CD4-positive, alpha-beta T cell treated with Interleukin-4 for 4 hours (primary cell): Measurements from ENCODE around the gene GADD45G.
A peak's percentile ranks its signal among the peaks of the same experiment; 100 is the strongest.

ENCODE experiments used
- DNase-seq: peaks from one replicate; pipeline ENCODE4 v3.0.0-alpha.2; 2020

Gene GADD45G, protein sequence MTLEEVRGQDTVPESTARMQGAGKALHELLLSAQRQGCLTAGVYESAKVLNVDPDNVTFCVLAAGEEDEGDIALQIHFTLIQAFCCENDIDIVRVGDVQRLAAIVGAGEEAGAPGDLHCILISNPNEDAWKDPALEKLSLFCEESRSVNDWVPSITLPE

DNA sequence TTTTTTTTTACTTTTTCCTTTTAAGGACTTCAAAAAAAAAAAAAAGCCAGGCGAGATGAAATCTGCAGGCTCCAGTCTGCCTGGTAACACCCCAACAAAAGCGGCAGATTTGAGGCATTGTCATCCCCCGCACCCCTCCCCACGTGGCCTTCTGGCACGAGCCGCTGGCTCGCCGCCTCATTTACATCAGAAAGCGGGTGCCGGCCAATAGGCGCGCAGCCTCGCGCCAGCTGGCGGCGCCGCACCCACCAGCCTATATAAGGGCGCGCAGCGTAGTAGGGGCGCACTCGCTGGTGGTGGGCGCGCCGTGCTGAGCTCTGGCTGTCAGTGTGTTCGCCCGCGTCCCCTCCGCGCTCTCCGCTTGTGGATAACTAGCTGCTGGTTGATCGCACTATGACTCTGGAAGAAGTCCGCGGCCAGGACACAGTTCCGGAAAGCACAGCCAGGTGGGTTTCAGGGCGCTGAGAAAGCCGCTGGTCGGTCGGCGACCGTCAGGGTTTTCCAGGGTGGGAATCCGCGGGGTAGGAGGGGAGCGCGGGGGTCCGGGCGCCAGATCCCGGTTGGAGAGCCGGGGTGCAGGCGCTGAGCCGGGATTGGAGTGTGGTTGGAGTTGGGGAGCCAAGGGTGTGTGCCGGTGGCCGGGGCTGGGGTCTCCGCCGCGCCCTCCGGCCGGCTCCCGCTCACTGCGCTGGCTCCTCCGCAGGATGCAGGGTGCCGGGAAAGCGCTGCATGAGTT is at the start of gene GADD45G:
GADD45G (plus strand) TSS at position 284 of the 736 bp plus-strand sequence; CDS start at position 394, 110 bp downstream.
- DNase-seq: peak; percentile 96

GRCh38 chr9:89555036-89555415 is 49.8 kb upstream of the GADD45G start:
- DNase-seq: no peak

DNA sequence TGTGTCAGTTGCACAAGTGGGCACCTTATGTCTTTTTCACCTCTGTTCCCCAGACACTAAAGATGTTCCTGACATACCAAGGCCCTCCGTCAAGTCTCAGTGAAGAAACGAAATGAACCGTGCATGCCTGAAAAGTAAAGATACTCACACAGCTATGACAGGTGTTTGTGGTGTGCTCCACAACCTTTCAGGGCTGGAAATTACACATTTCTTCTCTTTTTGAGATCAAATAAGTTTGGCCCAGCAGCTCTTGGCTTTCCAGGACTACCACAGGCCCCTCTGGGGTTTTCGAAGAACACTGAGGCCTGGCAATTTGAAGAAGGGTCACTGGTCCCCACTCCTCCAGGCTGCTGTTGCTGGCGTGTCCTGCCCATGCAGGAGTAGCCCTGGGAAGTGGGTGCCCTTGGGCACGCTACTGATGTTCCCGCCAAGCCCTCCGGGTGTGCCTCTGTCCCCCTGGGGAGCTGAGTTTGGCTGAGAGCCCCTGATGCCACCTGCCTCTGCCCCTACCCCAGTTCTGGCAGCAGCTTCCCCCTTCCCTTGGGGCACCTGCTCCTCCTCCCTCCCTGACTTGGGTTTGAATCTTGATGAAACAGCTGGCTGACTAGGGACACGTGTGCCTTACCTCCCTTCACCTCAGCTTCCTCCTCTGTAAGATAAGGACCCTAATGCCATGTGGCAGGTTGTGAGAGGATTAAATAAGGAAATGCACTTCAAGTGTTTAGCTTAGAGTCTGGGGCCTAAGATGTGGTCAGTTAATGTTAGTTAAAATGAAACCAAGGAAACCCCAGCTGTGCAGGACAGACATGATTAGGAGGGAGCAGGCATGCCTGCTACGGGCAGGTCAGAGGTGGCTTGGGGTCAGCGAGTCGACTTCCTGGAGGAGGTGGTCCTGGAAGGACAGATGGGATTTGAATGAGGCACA is 49.1 kb upstream of the GADD45G start:
- no peak for DNase-seq

DNA sequence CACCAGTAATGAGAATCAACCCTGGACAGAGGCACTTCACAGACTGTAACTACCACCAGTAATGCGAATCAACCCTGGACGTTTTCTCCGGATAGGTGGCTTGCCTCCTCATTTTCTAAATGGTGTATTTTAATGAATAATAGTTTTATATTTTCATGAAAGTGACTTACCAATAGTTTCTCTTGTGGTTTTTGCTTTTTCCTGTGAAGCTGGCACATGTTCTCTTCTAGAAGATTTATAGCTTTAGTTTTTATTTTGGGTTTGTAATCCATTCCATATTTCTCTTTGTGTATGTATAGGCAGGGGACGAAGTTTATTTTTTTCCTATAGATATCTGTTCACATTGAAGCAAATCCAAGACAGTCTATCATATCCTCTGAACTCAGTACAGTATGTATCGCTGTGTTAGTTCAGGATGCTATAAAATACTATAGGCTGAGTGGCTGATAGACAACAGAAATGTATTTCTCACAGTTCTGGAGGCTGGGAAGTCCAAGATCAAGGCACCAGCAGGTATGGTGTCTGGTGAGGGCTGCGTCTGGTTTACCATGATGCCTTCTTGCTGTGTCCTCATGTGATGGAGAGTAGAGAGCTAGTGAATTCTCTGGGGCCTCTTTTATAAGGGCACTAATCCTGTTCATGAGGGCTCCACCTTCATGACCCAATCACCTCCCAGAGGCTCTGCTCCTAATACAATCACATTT is 46.5 kb upstream of the GADD45G start:
- no peak for DNase-seq

DNA sequence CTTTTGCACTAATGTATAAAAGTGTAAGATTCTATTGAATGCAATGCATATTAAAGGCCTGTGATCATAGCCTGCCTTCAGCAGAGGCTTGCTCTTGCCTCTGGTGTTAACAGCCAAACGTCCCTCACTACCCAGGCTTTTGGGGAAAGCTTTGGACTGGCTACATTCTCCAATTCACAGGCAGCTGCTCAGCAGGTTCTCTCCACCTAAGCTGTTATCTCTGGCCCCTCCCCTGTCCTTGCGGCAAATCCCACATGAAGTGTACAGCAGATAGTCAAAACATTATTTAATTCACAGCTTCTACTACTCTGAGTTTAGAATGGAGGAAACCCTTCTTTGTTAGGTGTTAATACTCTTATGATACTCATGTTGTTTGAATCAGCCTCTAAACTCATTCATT is 45.9 kb upstream of the GADD45G start:
- DNase-seq: no peak

DNA sequence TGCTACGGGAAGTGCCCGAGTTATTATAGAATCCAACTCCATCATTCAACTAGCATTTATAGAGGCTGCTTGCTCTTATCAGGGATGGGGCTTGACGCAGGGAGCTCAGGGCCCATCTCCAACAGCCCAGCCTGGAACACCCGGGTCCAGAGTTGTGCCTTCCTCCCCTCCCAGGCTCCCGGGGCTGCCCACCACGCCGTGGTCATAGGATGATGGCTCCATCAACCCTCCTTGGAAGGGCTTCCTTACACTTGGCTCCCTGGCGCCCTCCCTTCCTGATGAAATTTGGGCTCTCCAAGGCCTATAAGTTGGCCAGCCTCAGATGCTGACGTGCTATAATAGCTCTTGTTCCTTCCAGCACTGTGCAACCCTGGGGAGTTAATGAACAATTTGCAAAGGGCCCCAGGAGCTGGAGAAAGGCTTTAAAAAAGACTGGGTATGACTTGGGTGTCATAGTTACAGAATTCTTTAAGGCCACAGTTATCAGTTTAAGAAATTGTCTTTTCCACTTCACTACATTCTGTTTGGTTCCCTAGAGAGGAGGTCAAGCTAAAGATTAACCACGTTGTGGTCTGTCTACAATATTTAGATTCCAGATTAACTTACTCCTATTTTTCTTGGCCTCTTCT is 42.5 kb upstream of the GADD45G start:
- DNase-seq: no peak

- DNase-seq: no peak
Observed at GRCh38 chr9:89563571-89564345, 41.1 kb upstream of the GADD45G start.

- no peak for DNase-seq
Observed at GRCh38 chr9:89564346-89564878, 40.4 kb upstream of the GADD45G start.

- DNase-seq: no peak
Observed at GRCh38 chr9:89567649-89568048, 37.2 kb upstream of the GADD45G start.

- DNase-seq: no peak
Observed at GRCh38 chr9:89574309-89574708, 30.5 kb upstream of the GADD45G start.

GRCh38 chr9:89576404-89576839 is 28.4 kb upstream of the GADD45G start:
- peak; percentile 63 for DNase-seq

DNA sequence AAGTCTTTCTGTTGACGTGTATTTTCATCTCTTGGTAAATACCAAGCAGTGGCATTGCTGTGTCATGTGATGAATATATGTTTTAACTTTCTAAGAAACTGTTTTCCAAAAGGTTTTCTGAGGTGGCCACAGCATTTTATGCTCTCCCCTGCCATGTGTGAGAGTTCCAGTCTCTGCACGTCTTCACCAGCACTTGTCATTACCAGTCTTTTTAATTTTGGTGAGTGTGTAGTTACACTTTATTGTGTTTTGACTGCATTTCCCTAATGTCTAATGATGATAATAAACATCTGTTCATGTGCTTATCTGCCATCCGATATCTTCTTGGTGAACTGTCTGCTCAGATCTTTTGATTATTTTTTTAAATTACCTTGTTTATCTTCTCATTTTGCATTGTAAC is 27.4 kb upstream of the GADD45G start:
- DNase-seq: no peak

- peak; percentile 14 for DNase-seq
Observed at GRCh38 chr9:89579741-89580385, 24.9 kb upstream of the GADD45G start.

DNA sequence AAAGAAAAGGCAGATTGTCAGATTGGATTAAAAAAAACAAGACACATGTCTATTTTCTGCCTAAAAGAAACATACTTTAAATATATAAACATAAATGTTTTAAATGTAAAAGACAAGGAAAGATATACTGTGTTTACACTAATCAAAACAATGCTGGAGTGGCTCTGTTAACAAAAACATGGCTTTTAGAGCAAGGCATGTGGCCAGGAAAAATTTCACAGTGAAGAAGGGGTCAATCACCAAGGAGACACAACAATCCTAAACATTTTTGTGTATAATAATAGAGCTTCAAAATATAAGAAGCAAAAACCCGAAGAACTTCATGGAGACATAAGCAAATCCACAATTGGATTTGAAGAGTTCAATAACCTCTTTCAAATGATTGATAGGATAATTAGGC is 18.5 kb upstream of the GADD45G start:
- DNase-seq: no peak

GRCh38 chr9:89588271-89588879 is 16.4 kb upstream of the GADD45G start:
- DNase-seq: no peak

- no peak for DNase-seq
Observed at GRCh38 chr9:89590415-89590814, 14.4 kb upstream of the GADD45G start.

DNA sequence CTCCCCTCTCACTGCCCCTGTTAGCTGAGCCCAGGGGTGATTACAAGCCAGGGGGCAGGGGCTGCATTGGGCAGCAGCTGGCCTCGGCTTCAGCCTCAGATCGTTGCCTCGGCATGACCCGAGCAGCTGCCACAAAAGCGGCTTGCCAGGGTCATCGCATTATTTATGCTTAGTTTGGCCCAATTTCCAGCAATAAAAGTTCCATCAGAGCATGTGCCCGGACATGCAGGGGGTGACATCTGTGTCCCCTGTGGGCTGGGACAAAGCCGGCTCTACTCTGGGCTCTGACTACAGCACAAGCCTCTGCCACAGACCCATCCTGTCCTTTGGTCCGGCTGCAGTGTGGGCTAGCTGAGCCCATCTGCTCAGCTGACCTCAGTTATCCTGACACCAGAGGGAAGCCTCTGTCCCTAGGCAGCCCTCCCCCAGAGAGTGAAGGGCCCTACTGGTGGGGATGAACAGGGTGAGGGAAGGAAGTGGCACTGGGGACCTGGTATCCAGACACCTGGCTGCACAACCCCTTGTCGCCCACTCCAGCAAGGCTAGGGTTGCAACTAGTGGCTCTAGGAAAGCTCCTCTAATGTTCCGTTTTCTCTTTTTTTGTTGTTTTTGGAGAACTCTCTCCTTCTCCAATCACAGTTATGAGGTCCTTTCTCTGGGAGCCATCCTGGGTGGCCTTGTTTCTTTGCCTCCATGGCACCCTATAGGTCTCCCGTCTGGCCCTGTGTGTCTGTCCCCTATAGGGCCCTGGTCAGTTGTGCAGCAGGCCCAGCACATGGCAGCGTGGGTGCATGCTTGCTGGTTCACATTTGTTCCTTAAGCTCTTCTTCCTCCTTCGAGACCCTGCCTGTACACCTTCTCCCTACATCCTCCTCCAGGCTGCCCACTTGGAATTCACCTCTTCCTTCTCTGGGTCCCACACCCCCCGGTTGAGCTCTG is 13.3 kb upstream of the GADD45G start:
- no peak for DNase-seq

DNA sequence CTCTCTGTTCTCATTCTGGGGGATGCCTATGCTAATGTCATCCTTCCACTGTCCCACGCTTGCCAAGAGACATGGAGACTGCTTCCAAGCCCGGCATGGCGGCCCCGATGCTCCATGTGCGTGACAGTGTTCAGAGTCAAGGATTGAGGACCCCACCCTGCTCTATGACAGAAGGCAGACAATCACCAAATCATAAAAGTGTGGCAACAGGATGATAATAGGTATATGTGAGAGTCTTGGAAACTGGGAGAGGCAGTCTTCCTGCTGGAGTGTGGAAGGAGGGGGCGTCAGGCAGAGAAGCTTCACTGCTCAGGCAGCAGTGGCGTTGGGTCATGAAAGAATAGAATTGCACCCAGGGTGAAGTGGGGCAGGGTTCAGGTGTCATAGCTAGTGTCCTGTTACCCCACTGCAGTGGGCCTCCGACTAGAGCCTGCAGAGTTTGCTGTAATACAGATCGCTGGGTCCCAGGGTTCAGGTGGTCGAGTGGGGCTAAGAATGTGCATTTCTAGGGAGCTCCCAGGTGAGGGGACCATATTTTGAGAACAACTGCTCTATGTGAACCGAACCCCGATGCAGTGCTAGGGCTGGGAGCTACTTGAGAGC is 12.5 kb upstream of the GADD45G start:
- no peak for DNase-seq
